NB4 (cell line): Measurements from ENCODE around the gene ZNF366.

Source experiments
- CTCF ChIP-seq: IDR thresholded peaks from one replicate; pipeline ENCODE4 v1.5.1; 2012; ENCODE audit warnings: low read depth, low read length
- MAX ChIP-seq: IDR thresholded peaks from 2 replicates; pipeline ENCODE4 v1.6.1; 2011; ENCODE audit warnings: low read depth, low read length
- MYC ChIP-seq: IDR thresholded peaks from 2 replicates; pipeline ENCODE4 v1.6.1; 2011; ENCODE audit warnings: low read depth, low read length
- POLR2A ChIP-seq: IDR thresholded peaks from 2 replicates; pipeline ENCODE4 v1.6.1; 2011; ENCODE audit warnings: mild to moderate bottlenecking; ENCODE audit not compliant: insufficient read length; ENCODE audit errors: extremely low read depth

GRCh38 chr5:72498284-72498683 lies 8.9 kb downstream of the ZNF366 start:
- TF ChIP-seq CTCF (no peak), POLR2A (no peak), MYC (no peak), MAX (no peak)
